NCI-H524 treated with DMSO at 0.1 percent for 48 hours (cell line): ENCODE data around the gene FNDC8.
"Not testable (repeated sequence)": the region's sequence is repeated elsewhere in the genome, so short reads cannot be mapped to it uniquely, and the experiment has no call there.

Experiments used
- DNase-seq: peaks from one replicate; lab custom pipeline; 2025; lab: John Stamatoyannopoulos, UW

The FNDC8 gene

GRCh38 chr17:35144840-35145239 lies 23.4 kb downstream of the FNDC8 start:
- DNase-seq: no peak

GRCh38 chr17:35146214-35146833 lies 24.9 kb downstream of the FNDC8 start:
- no peak for DNase-seq

- DNase-seq: no peak
These were observed 26.0 kb downstream of the FNDC8 start, which contains the start of gene UNC45B for GRCh38 chr17:35147375-35147905. Gene UNC45B (plus strand): TSS chr17:35147817. CDS start chr17:35148264, 447 bp downstream.

DNA sequence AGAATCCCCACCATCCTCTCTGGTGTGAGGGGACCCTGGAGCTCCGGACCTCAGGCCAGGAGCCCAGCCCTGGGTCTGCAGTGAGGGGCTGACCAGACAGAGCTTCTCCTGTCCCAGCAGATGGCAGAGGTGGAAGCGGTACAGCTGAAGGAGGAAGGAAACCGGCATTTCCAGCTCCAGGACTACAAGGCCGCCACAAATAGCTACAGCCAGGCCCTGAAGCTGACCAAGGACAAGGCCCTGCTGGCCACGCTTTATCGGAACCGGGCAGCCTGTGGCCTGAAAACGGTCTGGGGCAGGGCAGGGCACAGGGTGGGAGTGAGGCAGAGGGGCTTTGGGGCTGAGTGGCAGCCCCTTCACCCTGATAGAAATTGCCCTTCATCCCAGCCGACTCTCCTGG lies 26.7 kb downstream of the FNDC8 start:
- DNase-seq: no peak

- no peak for DNase-seq
These were observed 28.5 kb downstream of the FNDC8 start for GRCh38 chr17:35149941-35150340.

GRCh38 chr17:35151080-35151479 lies 29.7 kb downstream of the FNDC8 start:
- not testable (repeated sequence) for DNase-seq

DNA sequence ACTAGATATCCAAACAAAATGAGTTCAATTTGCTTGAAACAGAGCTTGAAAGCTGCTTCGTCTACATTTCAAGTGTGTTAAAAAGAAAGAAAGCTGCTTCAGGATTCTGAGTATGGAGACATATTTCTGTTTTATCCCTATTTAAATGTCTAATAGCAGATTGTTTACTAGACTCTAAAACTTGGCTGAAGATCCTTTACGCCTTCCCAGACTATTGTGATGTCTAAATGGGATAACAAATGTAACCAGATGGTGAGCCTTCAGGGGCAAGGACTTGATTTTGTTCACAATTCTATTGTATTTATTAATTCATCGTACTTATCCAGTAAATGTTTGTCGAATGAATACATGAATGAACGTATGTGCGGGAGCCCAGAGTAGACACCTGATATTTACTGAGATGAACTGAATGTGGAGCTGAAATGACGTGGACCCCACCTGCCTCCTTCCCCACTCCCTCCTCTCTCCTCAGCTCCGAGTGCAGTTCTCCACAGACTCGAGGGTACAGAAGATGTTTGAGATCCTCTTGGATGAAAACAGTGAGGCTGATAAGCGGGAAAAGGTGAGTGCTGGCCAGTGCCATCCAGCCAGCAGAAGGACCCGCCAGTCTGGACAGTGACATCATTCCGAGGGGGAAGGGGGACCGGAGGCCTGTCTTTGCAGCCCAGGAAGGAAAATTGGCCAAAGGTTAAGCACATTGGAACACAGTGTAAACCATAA lies 31.2 kb downstream of the FNDC8 start:
- no peak for DNase-seq

DNA sequence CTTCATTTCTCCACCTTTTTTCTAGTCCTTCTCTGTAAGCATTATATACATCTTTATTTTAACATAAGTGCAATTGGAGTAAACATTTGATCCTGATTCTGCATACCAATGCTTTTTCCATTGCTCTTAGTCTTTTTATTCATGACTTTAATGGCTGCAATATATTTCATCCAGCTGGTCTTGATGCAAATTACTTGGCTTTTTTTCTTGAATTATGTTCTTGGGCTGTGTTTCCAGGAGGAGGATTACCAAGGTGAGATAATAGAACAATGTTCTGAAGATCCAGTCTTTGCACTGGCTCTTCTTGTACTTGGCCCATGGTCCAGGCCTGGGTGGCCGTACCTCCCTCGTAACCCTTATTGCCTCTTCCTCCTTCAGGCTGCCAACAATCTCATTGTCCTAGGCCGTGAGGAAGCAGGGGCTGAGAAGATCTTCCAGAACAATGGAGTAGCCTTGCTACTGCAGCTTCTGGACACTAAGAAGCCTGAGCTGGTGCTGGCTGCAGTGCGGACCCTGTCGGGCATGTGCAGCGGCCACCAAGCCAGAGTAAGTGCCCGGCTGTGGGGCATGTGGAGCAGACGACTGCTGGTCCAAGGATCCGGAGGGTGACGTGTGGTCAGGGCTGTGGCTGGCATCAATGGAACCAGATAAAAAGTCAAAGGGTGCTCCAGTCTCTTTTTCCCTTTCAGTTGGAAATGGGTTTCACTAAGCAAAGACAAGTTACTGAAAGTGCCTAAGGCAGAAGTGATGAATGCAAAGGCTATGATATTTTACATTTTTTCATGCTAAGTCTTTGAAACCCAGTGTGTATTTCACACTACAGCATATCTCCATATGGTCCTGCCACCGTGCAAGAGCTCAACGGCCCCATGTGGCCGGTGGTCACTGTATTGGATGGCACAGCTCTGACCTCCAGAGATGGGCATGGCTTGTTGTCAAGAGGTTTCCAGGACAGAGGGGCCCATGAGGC lies 33.1 kb downstream of the FNDC8 start:
- no peak for DNase-seq

- no peak for DNase-seq
These were observed 33.8 kb downstream of the FNDC8 start for GRCh38 chr17:35155246-35155645.

DNA sequence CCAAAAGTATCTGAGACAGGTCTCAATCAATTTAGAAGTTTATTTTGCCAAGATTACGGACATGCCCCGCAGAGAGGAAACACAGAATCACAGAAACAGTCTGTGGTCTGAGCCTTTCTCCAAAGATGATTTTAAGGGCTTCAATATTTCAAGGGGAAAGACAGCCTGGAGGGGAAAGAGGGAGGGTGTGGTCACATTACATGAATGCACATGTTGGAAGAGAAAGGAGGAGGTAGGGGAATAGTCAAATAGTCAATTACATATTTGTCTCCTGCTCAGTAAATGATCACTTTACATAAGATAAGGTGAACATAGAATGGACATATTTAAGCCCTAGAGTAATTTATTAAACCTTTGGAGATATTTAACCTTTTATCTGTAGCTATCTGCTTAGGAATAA lies 38.5 kb downstream of the FNDC8 start:
- DNase-seq: no peak

DNA sequence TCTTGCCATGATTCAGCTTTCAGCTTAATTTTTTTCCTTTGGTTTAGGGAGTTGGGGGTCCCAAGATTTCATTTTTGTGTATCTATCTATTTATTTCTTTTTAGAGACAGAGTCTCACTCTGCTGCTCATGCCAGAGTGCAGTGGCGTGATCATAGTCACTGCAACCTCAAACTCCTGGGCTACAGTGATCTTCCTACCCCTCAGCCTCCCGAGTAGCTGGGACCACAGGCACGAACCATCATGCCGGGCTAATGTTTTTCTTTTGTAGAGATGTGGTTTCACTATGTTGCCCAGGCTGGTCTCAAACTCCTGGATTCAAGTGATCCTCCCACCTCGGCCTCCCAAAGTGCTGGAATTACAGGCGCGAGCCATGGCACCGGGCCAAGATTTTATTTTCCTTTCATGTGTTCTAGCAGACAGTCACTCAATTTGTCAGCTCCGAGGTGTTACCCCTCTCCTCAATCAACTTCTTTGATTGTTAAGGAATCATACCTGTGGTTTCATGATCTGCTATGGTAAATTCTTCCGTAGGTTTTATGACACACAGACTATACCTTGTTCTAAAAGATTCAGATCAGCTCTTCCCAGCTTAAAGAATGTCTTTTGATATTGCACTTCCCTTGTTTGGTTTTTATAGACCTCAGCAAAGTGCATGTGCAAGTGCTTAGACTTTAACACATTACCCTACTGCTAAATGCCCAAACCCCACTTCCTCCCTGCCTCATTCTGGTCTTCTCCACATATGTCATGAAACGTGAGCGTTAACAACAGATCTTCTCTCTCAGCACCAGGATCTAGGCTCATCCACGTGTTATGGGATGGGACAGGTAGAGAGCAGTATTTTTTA lies 39.2 kb downstream of the FNDC8 start:
- no peak for DNase-seq

DNA sequence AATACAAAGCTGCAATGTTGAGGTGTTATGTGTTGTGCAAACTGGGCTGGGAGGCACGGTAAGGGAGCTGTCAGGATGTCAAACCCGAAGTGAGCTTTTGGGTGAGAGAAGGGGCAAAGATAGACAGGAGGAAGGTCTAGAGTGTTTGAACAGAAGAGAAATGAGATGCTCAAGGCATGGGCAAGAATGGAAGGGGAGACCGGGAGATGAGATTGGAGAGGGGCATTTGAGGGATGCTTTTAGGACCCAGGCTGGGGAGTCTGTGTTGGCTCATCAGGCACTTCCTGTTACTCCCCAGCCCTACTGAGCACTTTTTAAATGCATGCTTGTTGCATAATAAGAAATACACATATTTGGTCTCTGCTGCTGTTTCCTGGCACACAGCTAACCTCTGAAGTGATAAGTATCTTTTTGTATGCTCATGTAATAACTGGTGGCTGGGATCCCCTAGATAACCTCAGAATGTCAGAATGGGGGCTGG lies 39.9 kb downstream of the FNDC8 start:
- DNase-seq: no peak

DNA sequence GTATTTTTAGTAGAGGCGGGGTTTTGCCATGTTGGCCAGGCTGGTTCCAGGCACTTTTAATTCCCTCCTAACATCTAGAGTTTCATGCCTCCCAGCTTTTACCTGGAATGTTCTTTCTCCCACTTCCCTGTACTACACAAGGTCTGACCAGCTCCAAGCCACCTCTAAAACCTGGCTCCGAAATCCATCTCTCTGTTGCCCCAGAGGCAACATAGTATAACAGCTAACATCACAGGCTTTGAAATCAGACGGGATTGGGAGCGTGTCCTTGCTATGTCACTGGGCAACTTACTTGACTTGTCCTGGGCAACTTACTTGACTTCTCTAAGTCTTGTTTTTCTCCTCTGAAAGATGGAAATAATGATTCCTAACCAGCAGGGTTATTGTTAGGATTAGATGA lies 41.3 kb downstream of the FNDC8 start:
- DNase-seq: no peak

- no peak for DNase-seq
These were observed 42.5 kb downstream of the FNDC8 start for GRCh38 chr17:35163886-35164285.

DNA sequence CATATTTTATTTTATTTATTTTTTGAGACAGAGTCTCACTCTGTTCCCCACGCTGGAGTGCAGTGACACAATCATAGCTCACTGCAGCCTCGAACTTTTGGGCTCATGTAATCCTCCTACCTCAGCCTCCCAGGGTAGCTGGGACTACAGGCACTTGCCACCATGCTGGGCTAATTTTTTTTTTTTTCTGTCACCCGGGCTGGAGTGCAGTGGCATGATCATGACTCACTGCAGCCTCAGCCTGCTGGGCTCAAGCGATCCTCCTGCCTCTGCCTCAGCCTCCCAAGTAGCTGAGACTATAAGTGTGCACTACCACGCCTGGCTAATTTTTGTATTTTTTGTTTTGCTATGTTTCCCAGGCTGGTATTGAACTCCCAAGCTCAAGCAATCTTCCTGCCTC lies 43.3 kb downstream of the FNDC8 start:
- no peak for DNase-seq

- no peak for DNase-seq
These were observed 45.1 kb downstream of the FNDC8 start for GRCh38 chr17:35166526-35166925.

- no peak for DNase-seq
These were observed 45.6 kb downstream of the FNDC8 start for GRCh38 chr17:35167046-35167445.

DNA sequence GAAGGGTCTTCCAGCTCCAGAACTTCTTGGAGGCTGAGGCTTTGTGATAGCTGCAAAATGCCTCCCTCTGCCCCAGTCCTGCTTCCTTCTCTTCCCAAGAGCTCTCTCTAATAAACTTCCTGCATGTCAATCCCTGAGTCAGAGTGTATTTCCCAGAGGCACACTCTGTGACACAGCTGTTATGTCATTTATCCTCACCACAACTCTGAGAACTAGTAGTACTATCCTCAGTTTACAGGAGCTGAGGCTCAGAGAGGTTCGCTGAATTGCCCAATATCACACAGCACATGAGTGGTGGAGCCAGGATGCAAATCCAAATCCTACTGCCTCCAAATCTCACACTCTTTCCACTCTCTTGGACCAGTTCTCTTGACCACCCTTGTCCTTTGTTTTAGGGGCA lies 46.3 kb downstream of the FNDC8 start:
- no peak for DNase-seq

- DNase-seq: no peak
These were observed 48.5 kb downstream of the FNDC8 start for GRCh38 chr17:35169835-35170363.

GRCh38 chr17:35170968-35171771 lies 49.8 kb downstream of the FNDC8 start:
- no peak for DNase-seq
